Spinal cord (tissue), 10 donors: ENCODE data around the gene DGKI. TPM values are rescaled to one million over a fixed set of nuclear protein-coding genes. Genes with fewer than 3 reads are reported as not detected.
A peak's percentile ranks its signal among the peaks of the same experiment; 100 is the strongest.

ENCODE experiments used
- DNase-seq, 6 donors: peaks; one replicate each; pipeline versions ENCODE4 v3.0.0 to v3.0.0-alpha.2; 2013 to 2015; ENCODE audit warnings: low spot score in 6 of 6, low read depth in 4 of 6
- H3K27ac ChIP-seq: one replicate; pipeline ENCODE4 v1.5.1; 2013; ENCODE audit warnings: low read depth, low read length, control low read depth
- H3K27me3 ChIP-seq: one replicate; pipeline ENCODE4 v1.6.1; 2013; ENCODE audit warnings: low read length; ENCODE audit not compliant: control insufficient read depth, insufficient read depth
- H3K36me3 ChIP-seq: one replicate; pipeline ENCODE4 v1.6.1; 2013; ENCODE audit warnings: low read length; ENCODE audit not compliant: control insufficient read depth, insufficient read depth
- H3K4me1 ChIP-seq: one replicate; pipeline ENCODE4 v1.6.1; 2013; ENCODE audit warnings: low read length; ENCODE audit not compliant: control insufficient read depth, insufficient read depth
- H3K4me3 ChIP-seq: one replicate; pipeline ENCODE4 v1.5.1; 2013; ENCODE audit warnings: low read depth, low read length, control low read depth
- H3K9me3 ChIP-seq: one replicate; pipeline ENCODE4 v1.6.1; 2013; ENCODE audit warnings: low read length; ENCODE audit not compliant: control insufficient read depth, insufficient read depth
- WGBS: methylation state at CpG from one replicate; pipeline ENCODE4 v1.1.5; 2013; ENCODE audit warnings: missing lambda C conversion rate; ENCODE audit not compliant: insufficient coverage; 5-methylcytosine and 5-hydroxymethylcytosine counted together
- long read RNA-seq, 4 donors: transcript quantifications; one replicate each; lab custom pipeline, GENCODE V29; 2026
- polyA plus RNA-seq, 2 donors: library from polyadenylated mRNA; unstranded; fragments of 120-200 nt; gene quantifications; one replicate each; pipeline ENCODE4 v1.2.1, GENCODE V29; 2013; ENCODE audit not compliant: insufficient read length in 2 of 2
- total RNA-seq, 2 donors: library from RNA; depleted of rRNA in 1 of 2; stranded (reverse); fragments of 120-200 nt in 1 of 2; fragments of >200 nt in 1 of 2; gene quantifications; one replicate each; pipeline versions ENCODE4 v1.2.3 to v1.2.4, GENCODE V29; 2013 to 2014
- donor health status: healthy.

DGKI gene
- 10 to 100 TPM; 21.5 to 75.0 TPM for total RNA-seq
- polyA plus RNA-seq: 10 to 100 TPM; 12.4 to 23.9 TPM
- long read RNA-seq, donor 1, partial matches to known transcripts: 322 of 322 reads
- long read RNA-seq, donor 1, other reads (novel, unspliced or antisense): 0 of 322 reads
- long read RNA-seq, donor 2: 0 reads
- long read RNA-seq, donor 3: 0 reads
- long read RNA-seq, donor 4, partial matches to known transcripts: 6 of 32 reads
- long read RNA-seq, donor 4, other reads (novel, unspliced or antisense): 26 of 32 reads

DNA sequence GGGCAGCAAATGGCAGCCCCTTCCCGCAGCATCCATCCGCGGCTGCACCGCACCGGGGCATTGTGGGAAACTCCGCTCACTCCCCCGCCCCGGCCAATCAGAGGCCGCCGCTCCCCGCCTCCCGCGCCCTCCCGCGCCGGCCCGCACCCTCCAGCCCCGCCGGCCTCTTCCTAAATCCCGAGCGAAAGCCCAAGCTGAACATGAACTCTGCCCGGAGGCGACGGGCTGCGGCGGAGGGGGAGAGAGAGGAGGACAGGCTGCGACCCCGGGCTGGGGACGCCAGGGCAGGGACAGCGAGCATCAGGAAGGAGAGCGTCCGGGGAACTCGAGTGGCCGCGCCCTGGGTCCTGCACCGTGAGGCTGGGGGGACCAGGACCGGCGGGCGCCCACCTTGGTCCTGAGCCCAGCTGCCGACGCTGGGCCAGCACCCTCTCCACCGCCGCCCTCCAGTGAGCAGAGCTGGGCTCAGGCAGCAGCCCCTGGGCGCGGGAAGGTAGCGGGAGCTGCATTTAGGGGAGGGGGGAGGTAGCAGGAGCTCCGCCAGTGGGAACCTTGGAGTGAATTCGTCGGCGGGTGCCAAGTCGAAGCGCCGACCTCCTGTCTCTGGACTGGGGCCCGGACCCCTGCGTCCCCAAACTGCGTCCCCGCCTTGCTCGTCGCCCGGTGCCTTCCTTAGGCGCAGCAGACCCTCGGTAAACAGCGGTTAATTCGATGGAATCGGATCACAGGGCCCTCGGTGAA, at the start of gene DGKI:
TSS of gene DGKI (minus strand) at position 148 of the 741 bp plus-strand sequence.
- Histone ChIP-seq H3K27ac (peak within 1 kb of the TSS; percentile 63), H3K9me3 (no peaks in the 10 kb centered on the region), H3K4me1 (peaks cover 27% of the 10 kb centered on the region), H3K36me3 (no peaks in the 10 kb centered on the region), H3K27me3 (peaks cover 2% of the 10 kb centered on the region), H3K4me3 (peak within 1 kb of the TSS; percentile 46)
- WGBS: under 1% methylated on average over 66 of the region's 66 CpGs
- DNase-seq: peak; percentile 41 to 97 (median 76)

DNA sequence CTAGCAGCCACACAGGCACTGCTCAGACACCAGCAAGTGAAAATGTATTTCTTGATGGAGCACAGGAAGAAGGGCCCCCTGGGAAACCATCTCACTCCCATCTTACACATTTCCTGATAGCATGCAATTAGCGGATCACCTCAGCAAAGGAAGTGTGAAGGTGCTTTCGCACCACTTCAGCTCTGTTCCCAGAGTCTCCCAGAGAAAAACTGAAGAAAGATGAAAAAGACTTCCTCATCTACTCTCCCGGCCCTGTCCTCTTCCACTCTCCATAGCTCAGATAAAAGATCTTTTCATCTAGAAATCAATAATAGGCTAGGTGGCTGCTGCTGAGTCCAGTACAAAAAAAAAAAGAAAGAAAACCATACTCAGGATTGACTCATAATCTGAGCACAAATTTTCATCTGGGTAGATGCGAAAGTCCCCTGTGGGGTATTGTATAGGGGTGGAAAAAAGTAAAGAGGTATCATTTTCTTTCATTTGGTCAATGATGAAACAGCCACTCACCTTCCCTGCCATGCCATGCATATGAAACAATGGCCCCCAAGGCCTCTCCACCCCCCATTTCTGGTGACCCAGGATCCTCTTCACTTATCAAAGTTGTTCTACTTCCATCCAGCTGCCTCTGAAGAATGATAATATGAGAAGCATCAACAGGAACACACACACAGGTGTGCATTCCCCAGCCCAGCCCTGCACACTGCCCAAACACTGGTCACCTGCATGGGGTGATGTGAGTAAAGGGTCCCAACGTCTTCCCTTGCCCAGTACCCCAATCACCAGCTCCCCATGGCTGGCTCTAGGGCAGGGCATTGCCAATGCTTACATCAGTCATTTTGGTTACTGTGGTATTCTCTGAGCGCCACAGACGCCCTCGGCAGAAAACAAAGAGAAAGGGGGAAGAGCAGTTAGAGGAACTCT, 48.8 kb upstream of the DGKI start:
- no peaks in the 10 kb centered on the region for H3K27me3 ChIP-seq
- H3K27ac ChIP-seq: no peak overlapping the region
- H3K36me3 ChIP-seq: peaks cover 6% of the 10 kb centered on the region
- WGBS: 93% methylated on average over 2 of the region's 8 CpGs
- H3K4me1 ChIP-seq: peaks cover 6% of the 10 kb centered on the region
- H3K4me3 ChIP-seq: no peak overlapping the region
- no peaks in the 10 kb centered on the region for H3K9me3 ChIP-seq
- peak in 1 of 6 donors; percentile 55 for DNase-seq

DNA sequence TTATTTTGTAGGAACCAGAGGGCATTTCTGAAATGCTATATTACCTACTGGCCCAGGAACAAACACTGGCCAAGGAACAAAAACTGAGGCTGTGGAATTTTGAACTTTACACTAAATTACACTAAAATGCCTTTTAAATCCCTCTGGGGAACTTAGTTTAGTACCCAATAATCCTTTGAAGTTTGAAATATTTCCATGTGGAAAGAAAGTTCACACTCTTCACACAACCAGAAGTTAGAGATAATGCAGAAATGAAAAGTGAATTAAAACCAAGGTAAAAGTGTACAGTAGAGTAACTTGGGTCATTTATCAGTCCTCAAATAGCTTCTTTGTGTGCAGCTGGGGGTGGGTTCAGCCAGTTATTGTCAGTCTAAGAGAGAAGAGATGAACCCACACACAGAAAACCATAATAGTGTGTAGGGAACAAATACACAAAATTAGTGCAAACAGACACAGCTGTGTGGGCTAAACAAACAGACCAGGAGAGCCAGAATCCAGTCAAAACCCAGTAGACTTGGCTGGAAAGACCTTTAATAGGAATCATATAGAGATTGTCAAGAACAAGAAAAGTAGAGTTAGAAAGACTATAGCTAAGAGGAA, 46.5 kb upstream of the DGKI start:
- H3K36me3 ChIP-seq: peaks cover 6% of the 10 kb centered on the region

DNA sequence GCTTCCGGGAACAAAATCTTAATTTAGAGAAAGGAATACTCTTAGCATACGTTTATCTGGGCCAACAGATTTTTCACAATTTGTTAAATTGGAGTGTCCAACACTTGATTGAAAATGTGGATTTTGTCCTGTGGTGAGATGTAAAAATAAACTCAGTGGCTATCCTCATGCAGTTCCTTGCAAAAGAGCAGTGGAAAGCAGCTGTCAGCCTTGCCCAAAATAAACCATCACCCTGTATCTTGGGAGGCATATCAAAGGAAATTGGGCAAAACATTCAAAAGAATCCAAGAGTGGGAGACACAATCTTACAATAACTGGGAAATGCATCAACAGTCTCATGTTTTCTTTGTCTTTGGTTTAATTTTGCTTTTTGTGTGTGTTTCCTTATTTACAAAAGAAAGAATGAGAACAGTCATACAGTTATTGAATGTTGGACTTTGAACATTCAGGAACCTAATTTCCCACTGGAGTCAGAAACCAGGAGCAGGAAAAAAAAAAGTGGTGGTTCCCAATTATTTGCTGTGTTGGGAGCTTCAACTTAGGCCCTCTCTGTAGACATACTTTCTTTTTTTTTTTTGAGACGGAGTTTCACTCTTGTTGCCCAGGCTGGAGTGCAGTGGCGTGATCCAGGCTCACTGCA, 44.4 kb upstream of the DGKI start:
- 60% methylated on average over 1 of the region's 4 CpGs for WGBS
- no peaks in the 10 kb centered on the region for H3K9me3 ChIP-seq
- no peaks in the 10 kb centered on the region for H3K27me3 ChIP-seq
- no peaks in the 10 kb centered on the region for H3K4me1 ChIP-seq
- peaks cover 6% of the 10 kb centered on the region for H3K36me3 ChIP-seq
- no peak overlapping the region for H3K27ac ChIP-seq
- DNase-seq: peak in 1 of 6 donors; percentile 63
- no peak overlapping the region for H3K4me3 ChIP-seq

More for the DNA sequence above, 46.5 kb upstream of the DGKI start:
- H3K27me3 ChIP-seq: no peaks in the 10 kb centered on the region
- H3K4me1 ChIP-seq: no peaks in the 10 kb centered on the region
- H3K4me3 ChIP-seq: no peak overlapping the region
- no peak overlapping the region for H3K27ac ChIP-seq
- H3K9me3 ChIP-seq: no peaks in the 10 kb centered on the region
- DNase-seq: no peak

DNA sequence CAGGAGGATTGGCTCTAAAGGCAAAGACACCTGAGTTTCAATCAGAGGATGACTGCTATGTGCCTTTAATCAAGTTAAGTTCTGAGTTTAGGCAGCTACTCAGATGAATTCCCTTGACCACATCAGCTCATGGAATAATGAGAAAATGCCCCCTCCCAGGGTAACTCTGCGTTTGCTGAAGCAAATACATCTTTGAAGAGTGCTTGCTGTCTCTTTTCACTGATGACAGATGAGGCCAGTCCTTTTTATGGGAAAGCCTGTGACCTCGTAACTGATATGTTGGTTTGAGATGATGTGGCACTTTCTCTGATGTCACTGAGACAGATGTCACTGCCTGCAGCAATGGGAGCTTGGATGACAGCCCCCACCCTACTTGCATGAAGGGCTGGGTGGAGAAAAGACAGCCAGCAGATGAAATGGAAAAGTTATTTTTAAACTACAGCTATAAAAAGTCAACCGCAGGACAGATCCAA, 43.7 kb upstream of the DGKI start:
- no peak overlapping the region for H3K4me3 ChIP-seq
- H3K4me1 ChIP-seq: no peaks in the 10 kb centered on the region
- no peaks in the 10 kb centered on the region for H3K27me3 ChIP-seq
- peak in 1 of 6 donors; percentile 24 for DNase-seq
- H3K9me3 ChIP-seq: no peaks in the 10 kb centered on the region
- 50% methylated on average over 1 of the region's 3 CpGs for WGBS
- peak overlapping the region; percentile 2 for H3K27ac ChIP-seq
- H3K36me3 ChIP-seq: peaks cover 6% of the 10 kb centered on the region

DNA sequence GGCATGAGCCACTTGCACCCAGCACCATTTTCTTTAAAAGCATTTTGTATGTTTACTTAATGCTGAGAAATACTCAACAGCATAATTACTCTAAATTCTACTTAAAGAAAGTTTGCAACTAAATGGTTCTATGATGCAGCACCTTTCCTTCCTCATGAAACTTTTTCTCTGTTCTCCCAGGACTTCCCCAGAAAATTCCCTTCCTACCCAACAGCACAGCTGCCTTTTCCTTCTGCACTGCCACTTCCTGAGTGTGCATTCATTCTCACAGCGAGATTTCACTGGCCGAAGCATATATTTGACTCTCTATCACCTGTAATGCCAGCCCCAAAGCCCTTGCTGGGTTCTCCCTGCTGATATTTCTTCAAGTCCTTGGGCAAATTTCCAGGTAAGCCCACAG, 41.5 kb upstream of the DGKI start:
- Histone ChIP-seq H3K4me1 (peaks cover 3% of the 10 kb centered on the region), H3K27me3 (no peaks in the 10 kb centered on the region), H3K36me3 (peaks cover 17% of the 10 kb centered on the region), H3K4me3 (no peak overlapping the region), H3K9me3 (no peaks in the 10 kb centered on the region), H3K27ac (no peak overlapping the region)
- 93% methylated on average over 2 of the region's 2 CpGs for WGBS
- no peak for DNase-seq

DNA sequence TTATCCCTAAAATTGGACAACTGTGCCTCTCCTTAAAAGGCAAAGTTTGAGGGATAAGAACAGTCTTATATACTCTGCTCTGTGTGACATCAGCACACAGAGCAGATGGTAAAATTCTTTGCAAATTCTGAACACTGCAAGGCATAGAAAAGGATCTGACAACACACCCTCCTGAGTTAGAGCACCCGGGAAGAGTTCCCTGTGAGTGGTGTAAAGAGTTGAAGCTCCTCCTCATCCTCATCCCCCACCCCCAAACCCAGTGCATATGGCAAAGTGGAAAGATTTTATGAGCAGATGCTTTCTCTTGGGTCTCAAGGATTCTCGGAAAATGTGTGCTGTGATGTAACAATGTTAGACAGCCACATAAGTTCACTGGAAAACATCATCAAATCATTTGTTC, 40.0 kb upstream of the DGKI start:
- Histone ChIP-seq H3K27me3 (no peaks in the 10 kb centered on the region), H3K4me3 (no peak overlapping the region), H3K36me3 (peaks cover 22% of the 10 kb centered on the region), H3K9me3 (peaks cover 4% of the 10 kb centered on the region), H3K4me1 (peaks cover 3% of the 10 kb centered on the region), H3K27ac (peak overlapping the region; percentile 7)
- no CpG with 5 or more reads among the region's 2 CpGs for whole genome bisulfite sequencing
- peak in 2 of 6 donors; percentile 16 to 73 for DNase-seq

DNA sequence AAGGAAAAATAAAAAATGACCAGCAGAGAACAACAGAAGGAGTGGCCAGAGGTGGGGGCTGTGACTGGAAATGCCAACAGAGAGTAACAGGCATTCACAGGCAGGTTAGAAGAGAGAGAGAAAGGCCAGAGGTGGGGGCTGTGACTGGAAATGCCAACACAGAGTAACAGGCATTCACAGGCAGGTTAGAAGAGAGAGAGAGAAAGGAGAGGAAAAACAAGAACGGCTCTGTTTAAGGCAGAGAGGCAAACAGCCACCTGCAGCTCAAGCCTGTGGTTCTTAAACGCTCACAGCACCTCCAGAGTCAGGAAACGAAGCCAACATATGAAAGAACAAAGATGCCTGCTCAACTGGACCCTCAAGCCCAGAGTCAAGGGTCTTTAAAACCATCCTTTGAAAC, 39.5 kb upstream of the DGKI start:
- Histone ChIP-seq H3K4me1 (peaks cover 3% of the 10 kb centered on the region), H3K9me3 (peaks cover 6% of the 10 kb centered on the region), H3K27ac (no peak overlapping the region), H3K27me3 (no peaks in the 10 kb centered on the region), H3K36me3 (peaks cover 22% of the 10 kb centered on the region), H3K4me3 (no peak overlapping the region)
- 0% methylated on average over 2 of the region's 3 CpGs for WGBS
- peak in 1 of 6 donors; percentile 53 for DNase-seq

DNA sequence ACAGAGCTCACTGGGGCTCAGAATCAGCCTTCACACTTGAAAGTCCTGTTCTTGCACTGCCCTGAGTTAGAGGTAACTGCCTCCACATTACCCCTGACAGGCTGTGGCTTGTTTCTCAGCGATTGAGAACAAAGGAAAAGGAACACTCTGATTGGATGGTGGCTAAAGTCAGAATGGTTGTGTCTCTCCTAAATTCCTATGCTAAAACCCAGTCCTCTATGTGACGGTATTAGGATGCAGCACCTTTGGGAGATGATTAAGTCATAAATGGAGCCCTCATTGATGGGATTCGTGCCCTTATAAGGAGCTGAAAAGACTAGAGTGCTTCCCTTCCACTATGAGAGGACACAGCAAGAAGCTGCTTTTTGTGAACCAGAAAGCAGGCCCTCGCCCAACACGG, 38.9 kb upstream of the DGKI start:
- Histone ChIP-seq H3K4me1 (peaks cover 3% of the 10 kb centered on the region), H3K9me3 (peaks cover 6% of the 10 kb centered on the region), H3K27ac (no peak overlapping the region), H3K4me3 (no peak overlapping the region), H3K36me3 (peaks cover 22% of the 10 kb centered on the region), H3K27me3 (no peaks in the 10 kb centered on the region)
- no peak for DNase-seq
- WGBS: 60% methylated on average over 1 of the region's 5 CpGs
